ENCODE measurements around the gene ZBTB49. TPM values are rescaled to one million over a fixed set of nuclear protein-coding genes. Genes with fewer than 3 reads are reported as not detected.
"Not testable (repeated sequence)": the region's sequence is repeated elsewhere in the genome, so short reads cannot be mapped to it uniquely, and the experiment has no call there.

ZBTB49 gene
- total RNA-seq, 4 donors from 2014 or later = 2.0 to 6.7 (median 6.3) TPM

- peak overlapping the region; percentile 84 to 94 (median 90) for H3K27ac ChIP-seq
- H3K27me3 ChIP-seq = no peaks in the 10 kb centered on the region
- TF ChIP-seq EP300 (IDR thresholded peaks at IDR 0.05) = no peak
- no peak for TF ChIP-seq POLR2A (IDR thresholded peaks at IDR 0.05)
- no peak for TF ChIP-seq POLR2AphosphoS5 (IDR thresholded peaks at IDR 0.05)
- TF ChIP-seq CTCF (IDR thresholded peaks at IDR 0.05) = no peak
- no peak for ATAC-seq
- H3K36me3 ChIP-seq = peaks cover 0 to 22% of the 10 kb centered on the region in 2 donors
- 5 to 25% methylated on average over 7 of the region's 10 CpGs for WGBS, 2 donors (ENCODE audit: low coverage in 1 of 2)
- peaks cover 0 to 29% (median 15%) of the 10 kb centered on the region in 3 donors for H3K4me1 ChIP-seq
- peak overlapping the region; percentile 91 to 98 for H3K4me3 ChIP-seq
- no peaks in the 10 kb centered on the region for H3K9me3 ChIP-seq
These were observed 41.2 kb upstream of the ZBTB49 start for GRCh38 chr4:4248885-4249203.

- Histone ChIP-seq H3K4me1 (peaks cover 0 to 29% (median 15%) of the 10 kb centered on the region in 3 donors), H3K36me3 (peaks cover 0 to 17% of the 10 kb centered on the region in 2 donors), H3K27ac (peak overlapping the region in 3 of 4 donors; percentile 89 to 94 (median 91))
- H3K4me3 ChIP-seq, H3K27me3 ChIP-seq, H3K9me3 ChIP-seq, ATAC-seq: not testable (repeated sequence)
- 85 to 93% methylated on average over 9 to 15 of the region's 15 CpGs for WGBS, 2 donors (ENCODE audit: low coverage in 1 of 2)
These were observed 40.7 kb upstream of the ZBTB49 start for GRCh38 chr4:4249342-4249741.

GRCh38 chr4:4249866-4250265, 40.2 kb upstream of the ZBTB49 start:
- WGBS, 2 donors (ENCODE audit: low coverage in 1 of 2) = 72 to 78% methylated on average over 7 to 8 of the region's 8 CpGs
- no peak for ATAC-seq

GRCh38 chr4:4254199-4254598, 35.9 kb upstream of the ZBTB49 start:
- no peak for ATAC-seq
- H3K36me3 ChIP-seq = no peaks in the 10 kb centered on the region
- 84% methylated on average over 11 of the region's 11 CpGs; no CpG with 5 or more reads in 1 of the 2 donors for WGBS, 2 donors (ENCODE audit: low coverage in 1 of 2)

More at GRCh38 chr4:4249866-4250265, 40.2 kb upstream of the ZBTB49 start:
- TF ChIP-seq CTCF (IDR thresholded peaks at IDR 0.05) (no peak), POLR2AphosphoS5 (IDR thresholded peaks at IDR 0.05) (no peak), POLR2A (IDR thresholded peaks at IDR 0.05) (no peak), EP300 (IDR thresholded peaks at IDR 0.05) (no peak)
- Histone ChIP-seq H3K4me1 (peaks cover 0 to 29% (median 15%) of the 10 kb centered on the region in 3 donors), H3K9me3 (no peaks in the 10 kb centered on the region), H3K36me3 (peaks cover 0 to 12% of the 10 kb centered on the region in 2 donors), H3K4me3 (no peak overlapping the region), H3K27me3 (peaks cover 8% of the 10 kb centered on the region), H3K27ac (no peak overlapping the region)

GRCh38 chr4:4254666-4255065, 35.4 kb upstream of the ZBTB49 start:
- H3K4me1 ChIP-seq = peaks cover 0 to 4% (median 0%) of the 10 kb centered on the region in 3 donors
- H3K27me3 ChIP-seq = peaks cover 16% of the 10 kb centered on the region
- TF ChIP-seq EP300 (IDR thresholded peaks at IDR 0.05) (no peak), POLR2AphosphoS5 (IDR thresholded peaks at IDR 0.05) (no peak), CTCF (IDR thresholded peaks at IDR 0.05) (no peak), POLR2A (IDR thresholded peaks at IDR 0.05) (no peak)
- ATAC-seq = no peak
- H3K27ac ChIP-seq = no peak overlapping the region
- no peaks in the 10 kb centered on the region for H3K9me3 ChIP-seq
- H3K4me3 ChIP-seq = no peak overlapping the region
- 70 to 73% methylated on average over 5 to 6 of the region's 6 CpGs for WGBS, 2 donors (ENCODE audit: low coverage in 1 of 2)
- no peaks in the 10 kb centered on the region for H3K36me3 ChIP-seq

More at GRCh38 chr4:4254199-4254598, 35.9 kb upstream of the ZBTB49 start:
- Histone ChIP-seq H3K27me3 (peaks cover 16% of the 10 kb centered on the region), H3K9me3 (no peaks in the 10 kb centered on the region), H3K4me1 (peaks cover 0 to 3% (median 1%) of the 10 kb centered on the region in 3 donors), H3K27ac (no peak overlapping the region), H3K4me3 (no peak overlapping the region)
- TF ChIP-seq POLR2AphosphoS5 (IDR thresholded peaks at IDR 0.05) = no peak
- TF ChIP-seq CTCF (IDR thresholded peaks at IDR 0.05) = no peak
- no peak for TF ChIP-seq POLR2A (IDR thresholded peaks at IDR 0.05)
- TF ChIP-seq EP300 (IDR thresholded peaks at IDR 0.05) = no peak

All from gastroesophageal sphincter (tissue), 4 donors.